ENCODE measurements around the gene TRAPPC2L. TPM values are rescaled to one million over a fixed set of nuclear protein-coding genes. Genes with fewer than 3 reads are reported as not detected.

The TRAPPC2L gene
- total RNA-seq, 5 donors from 2014 or later (not counting 1 experiment from before 2014, with no cell fraction given), result 45.6 to 61.1 (median 57.5) TPM

GRCh38 chr16:88847654-88848053, 9.3 kb upstream of the TRAPPC2L start:
- H3K9me3 ChIP-seq, result no peaks in the 10 kb centered on the region
- no peaks in the 10 kb centered on the region for H3K4me1 ChIP-seq (ENCODE audit: control insufficient read depth in 1 of 2, extremely low read depth in 1 of 2, insufficient read depth in 2 of 2, low read length in 2 of 2)
- WGBS (ENCODE audit: insufficient coverage), result 94% methylated on average over 18 of the region's 18 CpGs
- ATAC-seq (replicated peaks in 1 of 4), result no peak
- no peaks in the 10 kb centered on the region for H3K27me3 Mint-ChIP-seq
- no peaks in the 10 kb centered on the region for H3K9me3 Mint-ChIP-seq
- H3K27ac ChIP-seq (ENCODE audit: low read length), result no peak overlapping the region
- H3K4me3 ChIP-seq (ENCODE audit: control insufficient read depth in 1 of 2, extremely low read depth in 1 of 2, low read length in 1 of 2), result no peak overlapping the region
- peaks cover 0 to 2% of the 10 kb centered on the region in 2 donors for H3K36me3 ChIP-seq (ENCODE audit: control insufficient read depth in 2 of 2, extremely low read depth in 1 of 2, insufficient read depth in 1 of 2, low read length in 1 of 2)
- peaks cover 2 to 5% (median 4%) of the 10 kb centered on the region in 3 donors for H3K4me1 Mint-ChIP-seq
- POLR2A ChIA-PET, result interaction anchor here in 1 of 2 donors (0.6 kb wide), 1 partner anchor 228 kb away, joined by 3 read pairs; no protein-coding TSS in a partner anchor
- DNase-seq, result no peak
- H3K36me3 Mint-ChIP-seq, result peaks cover 3% of the 10 kb centered on the region
- no peaks in the 10 kb centered on the region for H3K27me3 ChIP-seq (replicated peaks in 1 of 2; ENCODE audit: control insufficient read depth in 2 of 2, extremely low read depth in 1 of 2, insufficient read depth in 2 of 2, low read length in 1 of 2)
- CTCF ChIA-PET, result no interaction called here
- H3K4me3 Mint-ChIP-seq, result no peak overlapping the region
- no peak overlapping the region for H3K27ac Mint-ChIP-seq

- POLR2A ChIA-PET, result interaction anchor here in 1 of 2 donors (0.6 kb wide), 1 partner anchor 229 kb away, joined by 3 read pairs; no protein-coding TSS in a partner anchor
- peaks cover 3% of the 10 kb centered on the region for H3K36me3 Mint-ChIP-seq
- no peak for DNase-seq
Measured at GRCh38 chr16:88848557-88848956, 8.4 kb upstream of the TRAPPC2L start.

GRCh38 chr16:88850531-88851199, 6.3 kb upstream of the TRAPPC2L start:
- peaks cover 15 to 18% (median 16%) of the 10 kb centered on the region in 3 donors for H3K4me1 Mint-ChIP-seq
- CTCF ChIA-PET, result no interaction called here
- POLR2A ChIA-PET, result no interaction called here
- H3K27ac Mint-ChIP-seq, result no peak overlapping the region
- no peaks in the 10 kb centered on the region for H3K27me3 Mint-ChIP-seq
- no peaks in the 10 kb centered on the region for H3K9me3 ChIP-seq
- no peak overlapping the region for H3K27ac ChIP-seq (ENCODE audit: low read length)
- no peak for DNase-seq
- peaks cover 2 to 15% of the 10 kb centered on the region in 2 experiments for H3K4me1 ChIP-seq (ENCODE audit: control insufficient read depth in 1 of 2, extremely low read depth in 1 of 2, insufficient read depth in 2 of 2, low read length in 2 of 2)
- no peak for ATAC-seq (replicated peaks in 1 of 4)
- H3K4me3 Mint-ChIP-seq, result no peak overlapping the region
- WGBS (ENCODE audit: insufficient coverage), result 94% methylated on average over 29 of the region's 33 CpGs
- H3K4me3 ChIP-seq (ENCODE audit: control insufficient read depth in 1 of 2, extremely low read depth in 1 of 2, low read length in 1 of 2), result no peak overlapping the region
- H3K36me3 ChIP-seq (ENCODE audit: control insufficient read depth in 2 of 2, extremely low read depth in 1 of 2, insufficient read depth in 1 of 2, low read length in 1 of 2), result peaks cover 0 to 2% of the 10 kb centered on the region in 2 donors
- H3K36me3 Mint-ChIP-seq, result peaks cover 3% of the 10 kb centered on the region
- no peaks in the 10 kb centered on the region for H3K9me3 Mint-ChIP-seq
- H3K27me3 ChIP-seq (replicated peaks in 1 of 2; ENCODE audit: control insufficient read depth in 2 of 2, extremely low read depth in 1 of 2, insufficient read depth in 2 of 2, low read length in 1 of 2), result no peaks in the 10 kb centered on the region

More at GRCh38 chr16:88848557-88848956, 8.4 kb upstream of the TRAPPC2L start:
- H3K9me3 ChIP-seq, result no peaks in the 10 kb centered on the region
- Mint-ChIP-seq H3K4me3 (no peak overlapping the region), H3K4me1 (peaks cover 2 to 5% (median 5%) of the 10 kb centered on the region in 3 donors), H3K9me3 (no peaks in the 10 kb centered on the region), H3K27ac (no peak overlapping the region), H3K27me3 (no peaks in the 10 kb centered on the region)
- no peaks in the 10 kb centered on the region for H3K27me3 ChIP-seq (replicated peaks in 1 of 2; ENCODE audit: control insufficient read depth in 2 of 2, extremely low read depth in 1 of 2, insufficient read depth in 2 of 2, low read length in 1 of 2)
- no peak overlapping the region for H3K27ac ChIP-seq (ENCODE audit: low read length)
- CTCF ChIA-PET, result interaction anchor here in 1 of 2 donors (0.6 kb wide), 1 partner anchor 19 kb away, joined by 3 read pairs; no protein-coding TSS in a partner anchor
- ATAC-seq (replicated peaks in 1 of 4), result no peak
- 97% methylated on average over 20 of the region's 21 CpGs for WGBS (ENCODE audit: insufficient coverage)
- peaks cover 0 to 2% of the 10 kb centered on the region in 2 donors for H3K36me3 ChIP-seq (ENCODE audit: control insufficient read depth in 2 of 2, extremely low read depth in 1 of 2, insufficient read depth in 1 of 2, low read length in 1 of 2)
- no peaks in the 10 kb centered on the region for H3K4me1 ChIP-seq (ENCODE audit: control insufficient read depth in 1 of 2, extremely low read depth in 1 of 2, insufficient read depth in 2 of 2, low read length in 2 of 2)
- no peak overlapping the region for H3K4me3 ChIP-seq (ENCODE audit: control insufficient read depth in 1 of 2, extremely low read depth in 1 of 2, low read length in 1 of 2)

- H3K4me3 Mint-ChIP-seq, result no peak overlapping the region
- H3K4me1 ChIP-seq (ENCODE audit: control insufficient read depth in 1 of 2, extremely low read depth in 1 of 2, insufficient read depth in 2 of 2, low read length in 2 of 2), result peaks cover 4 to 22% of the 10 kb centered on the region in 2 experiments
- no peak overlapping the region for H3K27ac Mint-ChIP-seq
- ChIA-PET CTCF (no interaction called here), POLR2A (no interaction called here)
- 93% methylated on average over 19 of the region's 19 CpGs for WGBS (ENCODE audit: insufficient coverage)
- no peaks in the 10 kb centered on the region for H3K27me3 Mint-ChIP-seq
- ATAC-seq (replicated peaks in 1 of 4), result no peak
- no peaks in the 10 kb centered on the region for H3K36me3 Mint-ChIP-seq
- no peak overlapping the region for H3K27ac ChIP-seq (ENCODE audit: low read length)
- H3K4me1 Mint-ChIP-seq, result peaks cover 19 to 22% (median 20%) of the 10 kb centered on the region in 3 donors
- no peaks in the 10 kb centered on the region for H3K27me3 ChIP-seq (replicated peaks in 1 of 2; ENCODE audit: control insufficient read depth in 2 of 2, extremely low read depth in 1 of 2, insufficient read depth in 2 of 2, low read length in 1 of 2)
- no peaks in the 10 kb centered on the region for H3K9me3 Mint-ChIP-seq
- H3K9me3 ChIP-seq, result no peaks in the 10 kb centered on the region
- H3K4me3 ChIP-seq (ENCODE audit: control insufficient read depth in 1 of 2, extremely low read depth in 1 of 2, low read length in 1 of 2), result no peak overlapping the region
- no peak for DNase-seq
- H3K36me3 ChIP-seq (ENCODE audit: control insufficient read depth in 2 of 2, extremely low read depth in 1 of 2, insufficient read depth in 1 of 2, low read length in 1 of 2), result peaks cover 0 to 2% of the 10 kb centered on the region in 2 donors
Measured at GRCh38 chr16:88851616-88852015, 5.3 kb upstream of the TRAPPC2L start.

- DNase-seq (no peak), ATAC-seq (replicated peaks in 1 of 4) (no peak)
- H3K4me1 Mint-ChIP-seq, result peaks cover 28 to 33% (median 33%) of the 10 kb centered on the region in 3 donors
- H3K27ac Mint-ChIP-seq, result no peak overlapping the region
- Histone ChIP-seq H3K27ac (ENCODE audit: low read length) (no peak overlapping the region), H3K36me3 (ENCODE audit: control insufficient read depth in 2 of 2, extremely low read depth in 1 of 2, insufficient read depth in 1 of 2, low read length in 1 of 2) (no peaks in the 10 kb centered on the region), H3K27me3 (replicated peaks in 1 of 2; ENCODE audit: control insufficient read depth in 2 of 2, extremely low read depth in 1 of 2, insufficient read depth in 2 of 2, low read length in 1 of 2) (no peaks in the 10 kb centered on the region), H3K4me3 (ENCODE audit: control insufficient read depth in 1 of 2, extremely low read depth in 1 of 2, low read length in 1 of 2) (no peak overlapping the region), H3K4me1 (ENCODE audit: control insufficient read depth in 1 of 2, extremely low read depth in 1 of 2, insufficient read depth in 2 of 2, low read length in 2 of 2) (peaks cover 12 to 36% of the 10 kb centered on the region in 2 experiments), H3K9me3 (no peaks in the 10 kb centered on the region)
- ChIA-PET CTCF (no interaction called here), POLR2A (no interaction called here)
- no peak overlapping the region for H3K4me3 Mint-ChIP-seq
- WGBS (ENCODE audit: insufficient coverage), result 90% methylated on average over 16 of the region's 17 CpGs
- H3K9me3 Mint-ChIP-seq, result no peaks in the 10 kb centered on the region
- H3K36me3 Mint-ChIP-seq, result no peaks in the 10 kb centered on the region
- no peaks in the 10 kb centered on the region for H3K27me3 Mint-ChIP-seq
Measured at GRCh38 chr16:88853325-88853941, 3.5 kb upstream of the TRAPPC2L start.

GRCh38 chr16:88854306-88855111, 2.4 kb upstream of the TRAPPC2L start:
- Mint-ChIP-seq H3K4me1 (peaks cover 36 to 39% (median 36%) of the 10 kb centered on the region in 3 donors), H3K27me3 (no peaks in the 10 kb centered on the region), H3K36me3 (no peaks in the 10 kb centered on the region), H3K4me3 (peak overlapping the region; percentile 23 to 97 (median 81)), H3K9me3 (no peaks in the 10 kb centered on the region), H3K27ac (peak overlapping the region; percentile 66 to 82)
- no peaks in the 10 kb centered on the region for H3K9me3 ChIP-seq
- no peak overlapping the region for H3K27ac ChIP-seq (ENCODE audit: low read length)
- DNase-seq (peak in 24 of 35 experiments; percentile 4 to 52 (median 21)), ATAC-seq (replicated peaks in 1 of 4) (no peak)
- peaks cover 0 to 10% of the 10 kb centered on the region in 2 donors for H3K36me3 ChIP-seq (ENCODE audit: control insufficient read depth in 2 of 2, extremely low read depth in 1 of 2, insufficient read depth in 1 of 2, low read length in 1 of 2)
- 59% methylated on average over 14 of the region's 20 CpGs for WGBS (ENCODE audit: insufficient coverage)
- peaks cover 12 to 38% of the 10 kb centered on the region in 2 experiments for H3K4me1 ChIP-seq (ENCODE audit: control insufficient read depth in 1 of 2, extremely low read depth in 1 of 2, insufficient read depth in 2 of 2, low read length in 2 of 2)
- ChIA-PET POLR2A (no interaction called here), CTCF (no interaction called here)
- no peak overlapping the region for H3K4me3 ChIP-seq (ENCODE audit: control insufficient read depth in 1 of 2, extremely low read depth in 1 of 2, low read length in 1 of 2)
- H3K27me3 ChIP-seq (replicated peaks in 1 of 2; ENCODE audit: control insufficient read depth in 2 of 2, extremely low read depth in 1 of 2, insufficient read depth in 2 of 2, low read length in 1 of 2), result no peaks in the 10 kb centered on the region

All from T-cell (primary cell).